Smooth muscle cell (in vitro differentiated cells): ENCODE data around the gene LPXN. TPM values are rescaled to one million over a fixed set of nuclear protein-coding genes. Genes with fewer than 3 reads are reported as not detected.

Source experiments
- DNase-seq: peaks from one replicate; lab custom pipeline; 2025; ENCODE audit not compliant: unreplicated experiment; lab: John Stamatoyannopoulos, UW
- H2AFZ ChIP-seq: fragments of 200-600 bp; sonication (generic); 2 replicates; pipeline ENCODE4 v1.6.0; 2016; ENCODE audit warnings: antibody characterized with exemption, low read depth, mild to moderate bottlenecking
- H3F3A ChIP-seq: fragments of 200-600 bp; sonication (generic); 2 replicates; pipeline ENCODE4 v1.6.0; 2017; ENCODE audit warnings: antibody characterized with exemption, low read depth
- H3K27ac ChIP-seq: fragments of 200-600 bp; sonication (generic); 2 replicates; pipeline ENCODE4 v1.5.1; 2016; ENCODE audit warnings: low read depth, mild to moderate bottlenecking
- H3K27me3 ChIP-seq: fragments of 200-600 bp; sonication (generic); 2 replicates; pipeline ENCODE4 v1.6.1; 2016; ENCODE audit warnings: low read depth, mild to moderate bottlenecking
- H3K36me3 ChIP-seq: fragments of 200-600 bp; sonication (generic); 2 replicates; pipeline ENCODE4 v1.5.1; 2016; ENCODE audit warnings: low read depth
- H3K4me1 ChIP-seq: fragments of 200-600 bp; sonication (generic); 2 replicates; pipeline ENCODE4 v1.5.1; 2016; ENCODE audit warnings: low read depth
- H3K4me2 ChIP-seq: fragments of 200-600 bp; sonication (generic); 2 replicates; pipeline ENCODE4 v1.6.0; 2016; ENCODE audit warnings: mild to moderate bottlenecking
- H3K4me3 ChIP-seq: fragments of 200-600 bp; sonication (generic); 2 replicates; pipeline ENCODE4 v1.5.1; 2016; ENCODE audit warnings: mild to moderate bottlenecking
- H3K79me2 ChIP-seq: fragments of 200-600 bp; sonication (generic); 2 replicates; pipeline ENCODE4 v1.6.0; 2016; ENCODE audit warnings: low read depth, mild to moderate bottlenecking
- H3K9ac ChIP-seq: fragments of 200-600 bp; sonication (generic); 2 replicates; pipeline ENCODE4 v1.6.0; 2016; ENCODE audit warnings: low read depth
- H3K9me3 ChIP-seq: fragments of 200-600 bp; sonication (generic); replicated peaks from 2 replicates; pipeline ENCODE4 v1.5.1; 2016; ENCODE audit warnings: low read depth
- H4K20me1 ChIP-seq: fragments of 200-600 bp; sonication (generic); 2 replicates; pipeline ENCODE4 v1.6.0; 2016; ENCODE audit warnings: low read depth
- WGBS: methylation state at CpG from one replicate; pipeline ENCODE4 v1.1.7; 2016; ENCODE audit warnings: low lambda C conversion rate; 5-methylcytosine and 5-hydroxymethylcytosine counted together
- polyA plus RNA-seq: library from polyadenylated mRNA; unstranded; fragments of >200 nt; fragmentation: Nextera tagmentation; extraction: Ambion mirVana; gene quantifications from 2 replicates; pipeline ENCODE4 v1.2.1, GENCODE V29; 2016
- total RNA-seq: library from RNA; depleted of rRNA; stranded (reverse); fragments of >200 nt; gene quantifications from 2 replicates; pipeline ENCODE4 v1.2.3, GENCODE V29; 2014
- TF ChIP-seq, protein P1 (sequence below): fragments of 200-600 bp; sonication (generic); IDR thresholded peaks from 2 replicates; pipeline ENCODE4 v1.5.1; 2017; ENCODE audit warnings: borderline replicate concordance, mild to moderate bottlenecking, antibody characterized with exemption; ENCODE audit not compliant: insufficient read depth, poor library complexity, severe bottlenecking

LPXN gene
- total and polyA plus RNA-seq, 2 experiments from 2014 or later, result 1.9 to 2.7 TPM

DNA sequence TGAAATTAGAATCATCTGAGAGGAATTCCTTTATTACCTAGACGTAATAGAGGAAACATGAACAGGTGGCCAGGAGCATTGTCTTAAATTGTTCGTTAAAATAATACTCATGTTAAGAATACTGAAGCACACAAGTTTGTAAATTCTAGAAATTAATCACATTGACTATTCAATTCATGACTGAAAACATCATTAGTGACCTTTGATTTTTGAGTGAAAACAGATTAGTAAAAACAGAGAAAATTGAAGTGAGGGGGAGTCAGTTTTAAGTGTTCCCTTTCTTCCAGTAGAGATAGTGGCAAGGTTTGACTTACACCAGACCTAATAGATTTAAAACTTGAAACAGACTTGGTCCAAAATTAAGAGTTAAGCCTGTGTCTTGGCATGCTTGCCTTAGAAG lies 4.7 kb upstream of the LPXN start:
- Histone ChIP-seq H3K9ac (peak overlapping the region; percentile 100), H2AFZ (no peak overlapping the region)

DNA sequence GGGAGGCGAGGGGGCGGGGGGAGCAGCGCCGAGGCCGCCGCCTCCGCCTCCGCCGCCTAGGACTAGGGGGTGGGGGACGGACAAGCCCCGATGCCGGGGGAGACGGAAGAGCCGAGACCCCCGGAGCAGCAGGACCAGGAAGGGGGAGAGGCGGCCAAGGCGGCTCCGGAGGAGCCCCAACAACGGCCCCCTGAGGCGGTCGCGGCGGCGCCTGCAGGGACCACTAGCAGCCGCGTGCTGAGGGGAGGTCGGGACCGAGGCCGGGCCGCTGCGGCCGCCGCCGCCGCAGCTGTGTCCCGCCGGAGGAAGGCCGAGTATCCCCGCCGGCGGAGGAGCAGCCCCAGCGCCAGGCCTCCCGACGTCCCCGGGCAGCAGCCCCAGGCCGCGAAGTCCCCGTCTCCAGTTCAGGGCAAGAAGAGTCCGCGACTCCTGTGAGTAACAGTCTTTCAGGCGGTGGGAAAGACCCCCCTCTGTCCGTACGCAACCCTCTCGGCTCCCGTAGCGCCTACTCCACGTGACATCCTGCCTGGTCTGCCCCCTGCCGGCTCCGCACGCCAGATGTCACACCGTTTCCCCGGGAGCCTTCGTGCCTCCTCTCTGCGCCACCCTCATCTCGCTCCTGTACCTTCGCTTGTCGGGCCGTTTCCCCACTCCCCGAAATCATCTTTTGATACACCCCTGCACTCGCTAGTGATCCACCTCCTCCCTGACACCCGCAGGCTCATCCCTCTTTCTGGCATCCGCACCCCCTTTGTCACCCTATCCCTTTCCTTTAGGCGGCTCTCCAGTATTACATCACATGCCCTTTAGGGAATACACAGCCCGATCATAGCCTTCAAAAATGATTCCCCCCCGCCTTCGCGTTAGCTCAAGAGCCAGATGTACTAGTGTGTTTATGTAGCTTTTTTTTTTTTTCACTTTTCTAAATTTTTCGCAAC lies 3.8 kb upstream of the LPXN start:
- H3K79me2 ChIP-seq, result peaks cover 49% of the 10 kb centered on the region
- H3K36me3 ChIP-seq, result no peaks in the 10 kb centered on the region
- under 1% methylated on average over 56 of the region's 78 CpGs for WGBS
- H3K27ac ChIP-seq, result peak overlapping the region; percentile 100
- H4K20me1 ChIP-seq, result peaks cover 46% of the 10 kb centered on the region
- TF ChIP-seq, protein P1, sequence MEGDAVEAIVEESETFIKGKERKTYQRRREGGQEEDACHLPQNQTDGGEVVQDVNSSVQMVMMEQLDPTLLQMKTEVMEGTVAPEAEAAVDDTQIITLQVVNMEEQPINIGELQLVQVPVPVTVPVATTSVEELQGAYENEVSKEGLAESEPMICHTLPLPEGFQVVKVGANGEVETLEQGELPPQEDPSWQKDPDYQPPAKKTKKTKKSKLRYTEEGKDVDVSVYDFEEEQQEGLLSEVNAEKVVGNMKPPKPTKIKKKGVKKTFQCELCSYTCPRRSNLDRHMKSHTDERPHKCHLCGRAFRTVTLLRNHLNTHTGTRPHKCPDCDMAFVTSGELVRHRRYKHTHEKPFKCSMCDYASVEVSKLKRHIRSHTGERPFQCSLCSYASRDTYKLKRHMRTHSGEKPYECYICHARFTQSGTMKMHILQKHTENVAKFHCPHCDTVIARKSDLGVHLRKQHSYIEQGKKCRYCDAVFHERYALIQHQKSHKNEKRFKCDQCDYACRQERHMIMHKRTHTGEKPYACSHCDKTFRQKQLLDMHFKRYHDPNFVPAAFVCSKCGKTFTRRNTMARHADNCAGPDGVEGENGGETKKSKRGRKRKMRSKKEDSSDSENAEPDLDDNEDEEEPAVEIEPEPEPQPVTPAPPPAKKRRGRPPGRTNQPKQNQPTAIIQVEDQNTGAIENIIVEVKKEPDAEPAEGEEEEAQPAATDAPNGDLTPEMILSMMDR, result peak; percentile 64
- peak overlapping the region; percentile 100 for H3K9ac ChIP-seq
- H3F3A ChIP-seq, result peaks cover 11% of the 10 kb centered on the region
- peak overlapping the region; percentile 11 for H2AFZ ChIP-seq
- H3K4me3 ChIP-seq, result peak overlapping the region; percentile 78
- peaks cover 39% of the 10 kb centered on the region for H3K4me1 ChIP-seq
- peak; percentile 68 for DNase-seq
- no peaks in the 10 kb centered on the region for H3K27me3 ChIP-seq
- no peaks in the 10 kb centered on the region for H3K9me3 ChIP-seq
- peak overlapping the region; percentile 94 for H3K4me2 ChIP-seq

More for the DNA sequence above, 4.7 kb upstream of the LPXN start:
- 31% methylated on average over 2 of the region's 2 CpGs for WGBS
- TF ChIP-seq, protein P1, result no peak
- Histone ChIP-seq H3K36me3 (peaks cover under 1% of the 10 kb centered on the region), H3K27ac (peak overlapping the region; percentile 100), H3K79me2 (peaks cover 56% of the 10 kb centered on the region), H3F3A (peaks cover 11% of the 10 kb centered on the region), H3K9me3 (no peaks in the 10 kb centered on the region), H3K4me3 (peak overlapping the region; percentile 78), H3K4me1 (peaks cover 39% of the 10 kb centered on the region), H3K4me2 (peak overlapping the region; percentile 94), H4K20me1 (peaks cover 53% of the 10 kb centered on the region), H3K27me3 (no peaks in the 10 kb centered on the region)
- DNase-seq, result no peak

DNA sequence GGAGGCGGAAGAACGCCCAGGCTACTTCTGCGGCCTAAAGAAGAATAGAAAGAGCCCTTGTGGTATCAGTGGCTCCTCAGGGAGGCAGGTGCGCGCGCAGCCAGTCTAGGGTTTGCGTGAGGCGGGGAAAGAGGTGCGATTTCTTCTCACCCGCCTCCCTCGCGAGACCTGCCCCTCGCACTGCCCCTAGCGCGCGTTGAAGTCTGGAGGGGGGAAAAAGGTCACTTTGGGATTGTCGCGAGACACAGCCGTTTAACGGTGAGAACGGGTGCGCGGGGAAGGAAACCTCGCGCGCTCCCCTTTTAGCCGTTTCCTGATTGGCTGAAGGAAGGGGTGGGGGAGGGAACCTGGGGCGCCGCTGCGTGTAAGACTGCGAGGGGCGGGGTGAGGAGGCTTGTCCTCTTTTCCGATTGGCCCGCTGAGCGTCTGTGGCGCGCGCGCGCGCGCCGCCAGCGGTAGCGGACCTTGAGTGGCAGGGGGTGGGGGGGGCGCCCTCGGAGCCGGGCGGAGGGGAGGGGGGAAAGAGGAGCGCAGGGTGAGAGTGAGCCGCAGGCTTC lies 3.1 kb upstream of the LPXN start, which contains the start of gene ZFP91:
TSS of gene ZFP91 (plus strand) at position 429 of the 557 bp plus-strand sequence. CDS start 219 bp downstream, outside the sequence.
- H3K9me3 ChIP-seq, result no peaks in the 10 kb centered on the region
- peak; percentile 97 for DNase-seq
- peaks cover 16% of the 10 kb centered on the region for H3F3A ChIP-seq
- TF ChIP-seq, protein P1, result no peak
- H3K4me3 ChIP-seq, result peak within 1 kb of the TSS; percentile 78
- peak within 1 kb of the TSS; percentile 11 for H2AFZ ChIP-seq
- H3K79me2 ChIP-seq, result peaks cover 42% of the 10 kb centered on the region
- no peaks in the 10 kb centered on the region for H3K27me3 ChIP-seq
- peak within 1 kb of the TSS; percentile 100 for H3K9ac ChIP-seq
- no peaks in the 10 kb centered on the region for H3K36me3 ChIP-seq
- peak within 1 kb of the TSS; percentile 94 for H3K4me2 ChIP-seq
- under 1% methylated on average over 27 of the region's 51 CpGs for WGBS
- H4K20me1 ChIP-seq, result peaks cover 39% of the 10 kb centered on the region
- H3K4me1 ChIP-seq, result peaks cover 39% of the 10 kb centered on the region
- peak within 1 kb of the TSS; percentile 100 for H3K27ac ChIP-seq
